DMS79 (cell line): ENCODE data around the gene UBTD1.

Experiments
- DNase-seq: peaks from one replicate; lab custom pipeline; 2025; lab: John Stamatoyannopoulos, UW

The UBTD1 gene

DNA sequence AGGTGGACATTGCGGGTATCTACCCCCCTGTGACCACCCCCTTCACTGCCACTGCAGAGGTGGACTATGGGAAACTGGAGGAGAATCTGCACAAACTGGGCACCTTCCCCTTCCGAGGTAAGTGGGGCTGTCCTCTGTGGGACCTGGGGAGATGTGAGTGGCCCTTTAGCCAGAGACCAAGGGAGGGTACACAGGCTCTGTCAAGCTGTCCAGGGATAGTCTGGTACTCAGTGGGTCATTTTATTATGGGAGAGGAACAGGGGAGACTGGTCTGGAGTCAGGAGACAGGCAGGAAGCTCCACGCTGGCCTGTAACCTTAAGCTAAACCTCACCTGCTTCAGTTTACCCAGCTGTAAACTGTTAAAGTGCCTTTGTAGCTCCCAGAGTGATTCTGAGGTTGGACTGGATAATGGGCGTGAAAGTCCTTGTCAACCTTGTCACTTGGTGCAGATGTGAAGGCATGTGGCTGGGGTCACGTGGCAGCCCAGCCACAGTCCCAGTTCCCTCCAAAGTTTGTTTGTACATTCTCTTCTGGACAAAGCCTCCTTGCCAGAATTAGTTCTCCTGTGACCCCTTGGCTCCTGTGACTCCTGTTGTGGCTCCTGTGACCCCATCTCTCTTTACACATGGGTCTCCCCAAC is 86.2 kb downstream of the UBTD1 start:
- no peak for DNase-seq

- no peak for DNase-seq
These were observed 86.7 kb downstream of the UBTD1 start for GRCh38 chr10:97585439-97585811.

GRCh38 chr10:97587183-97587582 is 88.5 kb downstream of the UBTD1 start:
- DNase-seq, result no peak

GRCh38 chr10:97589479-97589878 is 90.8 kb downstream of the UBTD1 start, which contains the start of gene C10orf62:
TSS of gene C10orf62 (plus strand) at chr10:97589721. CDS start at chr10:97589898, 177 bp downstream.
- no peak for DNase-seq

GRCh38 chr10:97590082-97590747 is 91.5 kb downstream of the UBTD1 start:
- DNase-seq, result no peak

DNA sequence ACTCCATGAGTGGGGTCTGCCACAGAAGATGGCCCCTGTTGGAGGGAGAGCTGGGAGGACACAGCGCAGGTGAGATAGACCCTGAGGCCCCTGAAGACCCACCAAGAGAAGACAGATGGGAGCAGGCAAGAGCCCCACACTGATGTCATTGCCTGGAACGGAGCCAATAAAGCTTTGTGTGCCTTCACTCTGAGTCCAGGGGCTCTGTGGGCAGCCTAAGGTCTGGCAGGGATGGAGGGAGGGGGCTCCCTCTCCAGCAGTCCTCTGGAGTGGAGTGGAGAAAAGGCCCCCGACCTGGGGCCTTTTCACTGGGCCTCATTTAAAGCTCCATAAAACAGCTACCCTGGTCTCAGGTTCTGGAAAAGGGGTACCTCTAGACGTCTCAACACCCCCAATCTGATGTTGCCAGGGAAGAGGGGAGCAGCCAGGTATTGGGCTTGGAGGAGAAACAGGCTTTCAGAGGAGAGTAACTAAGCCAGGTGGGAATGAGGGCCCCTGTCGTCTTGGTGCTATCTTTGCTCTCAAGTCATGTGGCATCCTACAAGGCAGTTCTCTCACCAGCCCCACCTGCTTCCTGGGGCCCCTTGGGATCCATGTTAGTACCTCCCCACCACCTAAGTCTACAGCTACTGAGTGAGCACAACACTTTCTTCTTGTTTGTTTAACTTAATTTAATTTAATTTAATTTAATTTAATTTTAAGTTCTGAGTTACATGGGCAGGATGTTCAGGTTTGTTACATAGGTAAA is 92.2 kb downstream of the UBTD1 start:
- no peak for DNase-seq

DNA sequence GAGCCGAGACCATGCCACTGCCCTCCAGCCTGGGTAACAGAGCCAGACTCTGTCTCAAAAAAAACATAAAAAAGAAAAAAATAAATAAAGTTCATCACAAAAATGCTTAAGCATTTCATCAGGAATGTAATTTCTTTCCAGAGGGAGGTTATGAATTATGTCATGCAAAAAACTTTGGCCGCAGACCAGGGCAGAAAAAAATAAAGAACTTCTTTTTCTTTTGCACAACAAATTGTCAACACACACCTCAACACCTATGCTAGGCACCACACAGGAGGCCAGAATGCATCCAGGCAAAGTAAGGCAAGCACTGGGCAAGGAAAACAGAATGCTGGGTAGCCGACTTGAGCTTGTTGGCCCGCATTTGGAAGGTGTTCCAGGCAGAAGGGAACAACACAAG is 94.7 kb downstream of the UBTD1 start:
- DNase-seq, result no peak

GRCh38 chr10:97596101-97597082 is 97.7 kb downstream of the UBTD1 start:
- DNase-seq, result no peak

GRCh38 chr10:97597778-97598177 is 99.1 kb downstream of the UBTD1 start:
- DNase-seq, result no peak

DNA sequence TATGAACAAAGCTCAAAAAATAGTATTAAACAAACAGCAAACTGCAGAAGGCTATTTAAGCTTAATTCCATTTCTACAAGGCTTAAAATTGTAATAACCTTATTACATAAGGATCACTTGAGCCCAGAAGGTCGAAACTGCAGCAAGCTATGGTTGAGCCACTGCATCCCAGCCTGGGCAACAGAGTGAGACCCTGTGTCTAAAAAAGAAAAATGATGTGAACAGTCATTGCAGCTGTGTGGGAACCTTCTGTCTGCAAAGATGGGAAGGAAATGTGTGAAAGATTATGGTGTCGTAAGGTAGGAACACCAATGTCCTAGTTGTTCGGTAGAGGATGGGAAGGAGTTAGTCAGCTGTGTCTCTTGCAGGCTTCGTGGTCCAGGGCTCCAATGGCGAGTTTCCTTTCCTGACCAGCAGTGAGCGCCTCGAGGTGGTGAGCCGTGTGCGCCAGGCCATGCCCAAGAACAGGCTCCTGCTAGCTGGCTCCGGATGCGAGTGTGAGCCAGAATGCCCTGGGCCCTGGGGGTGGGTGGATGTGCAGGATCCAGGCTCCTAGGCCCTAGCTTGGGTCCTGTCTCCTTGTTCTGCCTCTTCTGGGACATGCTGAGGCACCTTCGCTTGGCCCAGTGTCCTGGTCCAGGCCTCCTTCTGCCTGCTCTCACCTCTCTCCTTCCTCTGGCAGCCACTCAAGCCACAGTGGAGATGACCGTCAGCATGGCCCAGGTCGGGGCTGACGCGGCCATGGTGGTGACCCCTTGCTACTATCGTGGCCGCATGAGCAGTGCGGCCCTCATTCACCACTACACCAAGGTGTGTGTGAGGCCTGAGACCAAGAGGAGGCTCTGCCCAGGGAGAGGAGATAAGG is 99.9 kb downstream of the UBTD1 start:
- DNase-seq, result no peak

- no peak for DNase-seq
These were observed 100.5 kb downstream of the UBTD1 start for GRCh38 chr10:97599272-97599619.

DNA sequence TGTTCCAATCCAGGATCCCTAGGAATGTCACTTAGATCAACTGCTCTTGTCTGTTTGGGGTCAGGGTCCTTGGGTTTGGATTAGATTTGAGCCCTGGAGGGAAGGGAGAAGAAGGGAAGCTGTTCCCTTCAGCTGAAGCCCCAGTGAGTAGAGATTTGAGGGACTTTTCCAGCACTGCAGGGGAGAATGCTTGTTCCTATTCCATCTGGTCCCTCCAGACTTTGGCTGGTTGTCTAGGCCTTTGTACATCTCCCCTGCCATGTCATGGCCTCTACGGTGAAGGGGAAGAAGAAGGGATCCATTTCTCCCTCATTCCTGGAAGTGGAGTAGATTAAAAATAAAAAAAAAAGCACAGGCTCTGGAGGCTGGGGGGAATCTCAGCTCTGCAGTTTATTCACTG is 101.9 kb downstream of the UBTD1 start:
- no peak for DNase-seq

- no peak for DNase-seq
These were observed 102.8 kb downstream of the UBTD1 start for GRCh38 chr10:97601268-97602215.

- DNase-seq, result no peak
These were observed 108.4 kb downstream of the UBTD1 start for GRCh38 chr10:97607095-97607636.

GRCh38 chr10:97608991-97609561 is 110.4 kb downstream of the UBTD1 start:
- no peak for DNase-seq

GRCh38 chr10:97611473-97611872 is 112.7 kb downstream of the UBTD1 start:
- DNase-seq, result no peak

GRCh38 chr10:97612386-97612785 is 113.7 kb downstream of the UBTD1 start:
- no peak for DNase-seq

DNA sequence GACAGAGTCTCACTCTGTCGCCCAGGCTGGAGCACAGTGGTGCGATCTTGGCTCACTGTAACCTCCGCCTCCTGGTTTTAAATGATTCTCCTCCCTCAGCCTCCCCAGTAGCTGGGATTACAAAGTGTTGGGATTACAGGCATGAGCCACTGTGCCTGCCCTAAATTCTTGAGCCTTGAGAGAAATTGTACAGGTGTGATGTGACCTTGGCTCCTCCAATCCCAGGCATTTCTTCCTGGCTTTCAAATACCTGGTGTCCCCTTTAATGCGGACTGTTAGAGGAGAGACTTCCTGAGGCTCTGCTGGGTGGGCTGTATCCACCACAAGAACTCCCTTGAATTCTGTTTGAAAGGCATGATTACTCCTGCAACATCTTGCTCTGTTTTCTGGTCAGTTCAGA is 119.6 kb downstream of the UBTD1 start:
- DNase-seq, result no peak

GRCh38 chr10:97618733-97619132 is 120.0 kb downstream of the UBTD1 start:
- DNase-seq, result no peak
